Neural progenitor cell (in vitro differentiated cells): ENCODE measurements around the gene TTC9. TPM values are rescaled to one million over a fixed set of nuclear protein-coding genes. Genes with fewer than 3 reads are reported as not detected.

ENCODE experiments used
- DNase-seq: peaks from one replicate; pipeline ENCODE4 v3.0.0-alpha.2; 2016; ENCODE audit warnings: low spot score
- H2AFZ ChIP-seq: fragments of 200-600 bp; sonication (generic); replicated peaks from 2 replicates; pipeline ENCODE4 v1.6.1; 2016; ENCODE audit warnings: antibody characterized with exemption
- H3F3A ChIP-seq: fragments of 200-600 bp; sonication (generic); 2 replicates; pipeline ENCODE4 v1.6.1; 2016; ENCODE audit warnings: antibody characterized with exemption, low read depth
- H3K27ac ChIP-seq: fragments of 200-600 bp; sonication (generic); 2 replicates; pipeline ENCODE4 v1.5.1; 2016; ENCODE audit warnings: mild to moderate bottlenecking
- H3K27me3 ChIP-seq: fragments of 200-600 bp; sonication (generic); 2 replicates; pipeline ENCODE4 v1.6.1; 2016; ENCODE audit warnings: mild to moderate bottlenecking, moderate library complexity
- H3K36me3 ChIP-seq: fragments of 200-600 bp; sonication (generic); 2 replicates; pipeline ENCODE4 v1.5.1; 2016
- H3K4me1 ChIP-seq: fragments of 200-600 bp; sonication (generic); 2 replicates; pipeline ENCODE4 v1.6.1; 2016; ENCODE audit warnings: mixed run types
- H3K4me2 ChIP-seq: fragments of 200-600 bp; sonication (generic); 2 replicates; pipeline ENCODE4 v1.6.1; 2016
- H3K4me3 ChIP-seq: fragments of 200-600 bp; sonication (generic); 2 replicates; pipeline ENCODE4 v1.5.1; 2016
- H3K79me2 ChIP-seq: fragments of 200-600 bp; sonication (generic); 2 replicates; pipeline ENCODE4 v1.6.1; 2016; ENCODE audit warnings: low read depth
- H3K9ac ChIP-seq: fragments of 200-600 bp; sonication (generic); 2 replicates; pipeline ENCODE4 v1.6.1; 2016
- H3K9me3 ChIP-seq: fragments of 200-600 bp; sonication (generic); 2 replicates; pipeline ENCODE4 v1.5.1; 2016; ENCODE audit warnings: low read depth
- H4K20me1 ChIP-seq: fragments of 200-600 bp; sonication (generic); 2 replicates; pipeline ENCODE4 v1.6.1; 2016; ENCODE audit warnings: low read depth
- H3K27ac Mint-ChIP-seq: 3 replicates; pipeline ENCODE4 v1.8.0; 2021; ENCODE audit warnings: mixed read lengths
- H3K27me3 Mint-ChIP-seq: 2 replicates; pipeline ENCODE4 v1.8.0; 2022; ENCODE audit warnings: low read depth, mild to moderate bottlenecking, inconsistent platforms, moderate library complexity, mixed read lengths; ENCODE audit not compliant: insufficient read depth
- H3K36me3 Mint-ChIP-seq: 3 replicates; pipeline ENCODE4 v1.8.0; 2021; ENCODE audit warnings: mixed read lengths
- H3K4me1 Mint-ChIP-seq: 3 replicates; pipeline ENCODE4 v1.8.0; 2021; ENCODE audit warnings: mixed read lengths
- H3K4me3 Mint-ChIP-seq: 3 replicates; pipeline ENCODE4 v1.8.0; 2021; ENCODE audit warnings: mild to moderate bottlenecking, moderate library complexity, mixed read lengths
- H3K9me3 Mint-ChIP-seq: 3 replicates; pipeline ENCODE4 v1.8.0; 2020; ENCODE audit warnings: mixed read lengths
- CTCF ChIP-seq: fragments of 200-600 bp; sonication (generic); IDR thresholded peaks from 2 replicates; pipeline ENCODE4 v1.5.1; 2017; ENCODE audit warnings: antibody characterized with exemption, mild to moderate bottlenecking
- EZH2 ChIP-seq: fragments of 200-600 bp; sonication (generic); IDR thresholded peaks from 2 replicates; pipeline ENCODE4 v1.6.1; 2017; ENCODE audit warnings: antibody characterized with exemption, mild to moderate bottlenecking, moderate library complexity
- EZH2phosphoT487 ChIP-seq: fragments of 200-600 bp; sonication (generic); IDR thresholded peaks from 2 replicates; pipeline ENCODE4 v1.6.1; 2017; ENCODE audit warnings: antibody characterized with exemption
- total RNA-seq: library from RNA; depleted of rRNA; stranded (reverse); fragments of >200 nt; gene quantifications from 2 replicates; pipeline ENCODE4 v1.2.3, GENCODE V29; 2015; ENCODE audit warnings: low replicate concordance

TTC9 gene
- total RNA-seq, 1 donor from 2014 or later: 3.5 TPM

GRCh38 chr14:70601162-70601561 is 40.6 kb upstream of the TTC9 start:
- H3K9ac ChIP-seq: peak overlapping the region; percentile 30

GRCh38 chr14:70602254-70602653 is 39.5 kb upstream of the TTC9 start:
- Histone ChIP-seq H3K4me3 (no peak overlapping the region), H3K27me3 (peaks cover 19% of the 10 kb centered on the region)
- H3K9me3 Mint-ChIP-seq: no peaks in the 10 kb centered on the region

More at GRCh38 chr14:70601162-70601561, 40.6 kb upstream of the TTC9 start:
- Histone ChIP-seq H3K4me3 (peak overlapping the region; percentile 65), H3K9me3 (no peaks in the 10 kb centered on the region), H3K79me2 (peaks cover 43% of the 10 kb centered on the region), H3K4me2 (peak overlapping the region; percentile 89), H3K27me3 (peaks cover 19% of the 10 kb centered on the region), H2AFZ (peak overlapping the region; percentile 87), H3F3A (peaks cover 11% of the 10 kb centered on the region), H3K27ac (peak overlapping the region; percentile 5), H4K20me1 (peaks cover 17% of the 10 kb centered on the region), H3K36me3 (peaks cover 3% of the 10 kb centered on the region), H3K4me1 (peaks cover 10% of the 10 kb centered on the region)
- peak overlapping the region; percentile 100 for H3K4me3 Mint-ChIP-seq
- peaks cover 14% of the 10 kb centered on the region for H3K4me1 Mint-ChIP-seq
- TF ChIP-seq EZH2 (no peak), CTCF (no peak), EZH2phosphoT487 (no peak)
- no peak overlapping the region for H3K27ac Mint-ChIP-seq
- no peaks in the 10 kb centered on the region for H3K9me3 Mint-ChIP-seq
- peak; percentile 7 for DNase-seq
- H3K36me3 Mint-ChIP-seq: no peaks in the 10 kb centered on the region
- H3K27me3 Mint-ChIP-seq: no peaks in the 10 kb centered on the region

GRCh38 chr14:70611216-70611615 is 30.5 kb upstream of the TTC9 start:
- Histone ChIP-seq H3K36me3 (no peaks in the 10 kb centered on the region), H3F3A (no peaks in the 10 kb centered on the region), H3K9me3 (no peaks in the 10 kb centered on the region), H2AFZ (no peak overlapping the region), H3K4me3 (no peak overlapping the region), H3K4me1 (no peaks in the 10 kb centered on the region), H3K27me3 (no peaks in the 10 kb centered on the region), H3K27ac (no peak overlapping the region), H4K20me1 (no peaks in the 10 kb centered on the region), H3K9ac (no peak overlapping the region), H3K4me2 (no peak overlapping the region), H3K79me2 (no peaks in the 10 kb centered on the region)
- no peaks in the 10 kb centered on the region for H3K36me3 Mint-ChIP-seq
- H3K27me3 Mint-ChIP-seq: peaks cover 5% of the 10 kb centered on the region
- no peak for DNase-seq
- H3K27ac Mint-ChIP-seq: no peak overlapping the region
- H3K4me1 Mint-ChIP-seq: peaks cover 2% of the 10 kb centered on the region
- no peaks in the 10 kb centered on the region for H3K9me3 Mint-ChIP-seq
- no peak overlapping the region for H3K4me3 Mint-ChIP-seq
- TF ChIP-seq CTCF (no peak), EZH2phosphoT487 (no peak), EZH2 (no peak)

More at GRCh38 chr14:70602254-70602653, 39.5 kb upstream of the TTC9 start:
- no peak overlapping the region for H3K9ac ChIP-seq
- peaks cover 10% of the 10 kb centered on the region for H3K4me1 ChIP-seq
- no peaks in the 10 kb centered on the region for H3K9me3 ChIP-seq
- no peak for TF ChIP-seq EZH2phosphoT487
- TF ChIP-seq CTCF: no peak
- TF ChIP-seq EZH2: no peak
- peaks cover 14% of the 10 kb centered on the region for H3K4me1 Mint-ChIP-seq
- DNase-seq: no peak
- no peak overlapping the region for H3K4me2 ChIP-seq
- no peaks in the 10 kb centered on the region for H3K27me3 Mint-ChIP-seq
- H3F3A ChIP-seq: peaks cover 11% of the 10 kb centered on the region
- H3K36me3 ChIP-seq: no peaks in the 10 kb centered on the region
- no peak overlapping the region for H2AFZ ChIP-seq
- H3K36me3 Mint-ChIP-seq: no peaks in the 10 kb centered on the region
- no peak overlapping the region for H3K27ac Mint-ChIP-seq
- no peak overlapping the region for H3K4me3 Mint-ChIP-seq
- peaks cover 17% of the 10 kb centered on the region for H4K20me1 ChIP-seq
- peaks cover 32% of the 10 kb centered on the region for H3K79me2 ChIP-seq
- no peak overlapping the region for H3K27ac ChIP-seq
